Ishikawa (cell line): ENCODE measurements around the gene RPS6KA5.

ENCODE experiments used
- CEBPB ChIP-seq: IDR thresholded peaks from 2 replicates; pipeline ENCODE4 v1.6.1; 2012
- CREB1 ChIP-seq: IDR thresholded peaks from 2 replicates; pipeline ENCODE4 v1.6.1; 2012; ENCODE audit warnings: low read depth
- EGR1 ChIP-seq: IDR thresholded peaks from 2 replicates; pipeline ENCODE4 v1.6.1; 2012
- EP300 ChIP-seq: IDR thresholded peaks from 2 replicates; pipeline ENCODE4 v1.6.1; 2012; ENCODE audit warnings: borderline replicate concordance
- FOXM1 ChIP-seq: IDR thresholded peaks from 2 replicates; pipeline ENCODE4 v1.6.1; 2012; ENCODE audit warnings: low read depth, borderline replicate concordance
- MAX ChIP-seq: IDR thresholded peaks from 2 replicates; pipeline ENCODE4 v1.6.1; 2012
- NFIC ChIP-seq: IDR thresholded peaks from 2 replicates; pipeline ENCODE4 v1.6.1; 2012
- RAD21 ChIP-seq: IDR thresholded peaks from 2 replicates; pipeline ENCODE4 v1.6.1; 2012; ENCODE audit warnings: low read depth
- REST ChIP-seq: IDR thresholded peaks from 2 replicates; pipeline ENCODE4 v1.6.1; 2012; ENCODE audit warnings: low read depth, mild to moderate bottlenecking
- TAF1 ChIP-seq: IDR thresholded peaks from 2 replicates; pipeline ENCODE4 v1.6.1; 2012; ENCODE audit warnings: low read depth, mild to moderate bottlenecking
- TCF12 ChIP-seq: IDR thresholded peaks from 2 replicates; pipeline ENCODE4 v1.6.1; 2012; ENCODE audit warnings: low read depth
- TEAD4 ChIP-seq: IDR thresholded peaks from 2 replicates; pipeline ENCODE4 v1.6.1; 2012
- USF1 ChIP-seq: IDR thresholded peaks from 2 replicates; pipeline ENCODE4 v1.6.1; 2012
- YY1 ChIP-seq: IDR thresholded peaks from 2 replicates; pipeline ENCODE4 v1.6.1; 2012; ENCODE audit warnings: low read depth
- ZBTB7A ChIP-seq: IDR thresholded peaks from 2 replicates; pipeline ENCODE4 v1.6.1; 2012; ENCODE audit warnings: low read depth

Gene RPS6KA5

GRCh38 chr14:90987140-90987539, 73.3 kb downstream of the RPS6KA5 start:
- TF ChIP-seq FOXM1 (no peak), CREB1 (no peak), TEAD4 (no peak), TCF12 (no peak), ZBTB7A (no peak), EP300 (no peak), RAD21 (no peak), TAF1 (no peak), YY1 (no peak), USF1 (no peak), CEBPB (no peak), EGR1 (no peak), MAX (no peak), NFIC (no peak), REST (no peak)

GRCh38 chr14:90986510-90986909, 73.9 kb downstream of the RPS6KA5 start:
- no peak for TF ChIP-seq TAF1

- TF ChIP-seq CREB1 (no peak), TCF12 (no peak), REST (no peak), ZBTB7A (no peak), FOXM1 (no peak), NFIC (no peak), MAX (no peak), EGR1 (no peak), USF1 (no peak)
Measured at GRCh38 chr14:90985601-90986242, 74.7 kb downstream of the RPS6KA5 start.

- TF ChIP-seq ZBTB7A (no peak), TCF12 (no peak), EGR1 (no peak), REST (no peak), YY1 (no peak), TAF1 (no peak), RAD21 (no peak), TEAD4 (no peak), CEBPB (no peak), MAX (no peak), NFIC (no peak), CREB1 (no peak), FOXM1 (no peak), EP300 (no peak), USF1 (no peak)
Measured at GRCh38 chr14:90983560-90983959, 76.9 kb downstream of the RPS6KA5 start.
